Measurements from ENCODE around the gene GFRA1.

- TF ChIP-seq CTCF (IDR thresholded peaks at IDR 0.05) (no peak), POLR2A (IDR thresholded peaks at IDR 0.05) (no peak)
Observed at GRCh38 chr10:116055252-116055916, 217.6 kb downstream of the GFRA1 start.
